PC-9 (cell line): ENCODE results near the gene TAS2R20. TPM values are rescaled to one million over a fixed set of nuclear protein-coding genes. Genes with fewer than 3 reads are reported as not detected.

Experiments
- BruUV-seq: library from RNA; stranded (reverse); fragments of 400-500 nt; replicated peaks from 2 replicates; lab custom pipeline; 2021; lab: Mats Ljungman, UMichigan
- CTCF ChIA-PET: fragments of 300-600 bp; sonication (Branson Sonifier 250); formaldehyde crosslinking; loops from one replicate; lab custom pipeline; 2022; ENCODE audit warnings: antibody characterized with exemption; lab: Charles Lee
- POLR2A ChIA-PET: fragments of 300-600 bp; sonication (Branson Sonifier 250); formaldehyde crosslinking; loops from one replicate; lab custom pipeline; 2022; ENCODE audit warnings: antibody characterized with exemption; ENCODE audit not compliant: unreplicated experiment; lab: Charles Lee
- DNase-seq, 2 experiments: peaks; one replicate each; pipeline versions ENCODE4 v3.0.0 to v3.0.0-alpha.2; 2015 to 2022; ENCODE audit warnings: mixed read lengths in 1 of 2
- H2AFZ ChIP-seq: fragments of 200-600 bp; sonication (generic); 2 replicates; pipeline ENCODE4 v1.8.1; 2017; ENCODE audit warnings: antibody characterized with exemption
- H3F3A ChIP-seq: fragments of 200-600 bp; sonication (generic); 2 replicates; pipeline ENCODE4 v1.8.1; 2017; ENCODE audit warnings: antibody characterized with exemption, mild to moderate bottlenecking, low read depth; ENCODE audit not compliant: insufficient read depth
- H3K27ac ChIP-seq: fragments of 200-600 bp; sonication (generic); 2 replicates; pipeline ENCODE4 v1.6.1; 2016; ENCODE audit warnings: mixed run types
- H3K27me3 ChIP-seq: fragments of 200-600 bp; sonication (generic); 2 replicates; pipeline ENCODE4 v1.6.1; 2016; ENCODE audit warnings: low read depth, mixed run types; ENCODE audit not compliant: insufficient read depth
- H3K36me3 ChIP-seq: fragments of 200-600 bp; sonication (generic); 2 replicates; pipeline ENCODE4 v1.6.1; 2016; ENCODE audit warnings: low read depth, mixed run types
- H3K4me1 ChIP-seq: fragments of 200-600 bp; sonication (generic); replicated peaks from 2 replicates; pipeline ENCODE4 v1.6.1; 2016; ENCODE audit warnings: mixed run types; ENCODE audit not compliant: insufficient read depth
- H3K4me2 ChIP-seq: fragments of 200-600 bp; sonication (generic); 2 replicates; pipeline ENCODE4 v1.6.1; 2017; ENCODE audit warnings: mixed run types
- H3K4me3 ChIP-seq: fragments of 200-600 bp; sonication (generic); 2 replicates; pipeline ENCODE4 v1.6.1; 2016; ENCODE audit warnings: mixed run types
- H3K79me2 ChIP-seq: fragments of 200-600 bp; sonication (generic); 2 replicates; pipeline ENCODE4 v1.6.1; 2017; ENCODE audit warnings: low read depth, mixed run types
- H3K9me2 ChIP-seq: fragments of 200-600 bp; sonication (generic); 2 replicates; pipeline ENCODE4 v1.8.1; 2017; ENCODE audit warnings: mild to moderate bottlenecking; ENCODE audit not compliant: insufficient read depth
- H3K9me3 ChIP-seq: fragments of 200-600 bp; sonication (generic); 2 replicates; pipeline ENCODE4 v1.8.1; 2016; ENCODE audit warnings: low read depth; ENCODE audit not compliant: insufficient read depth
- H4K20me1 ChIP-seq: fragments of 200-600 bp; sonication (generic); 2 replicates; pipeline ENCODE4 v1.8.1; 2017; ENCODE audit not compliant: insufficient read depth
- EZH2 ChIP-seq: fragments of 200-600 bp; sonication (generic); IDR thresholded peaks from 2 replicates; pipeline ENCODE4 v1.8.0; 2017; ENCODE audit warnings: antibody characterized with exemption, low read depth
- intact Hi-C: fragments of 100-400 bp; cut with micrococcal nuclease; formaldehyde crosslinking; loops from one replicate; pipeline ENCODE4 v1.10.0; 2022; ENCODE audit not compliant: unreplicated experiment
- total RNA-seq: library from RNA; stranded (reverse); gene quantifications from 2 replicates; pipeline ENCODE4 v1.2.3, GENCODE V29; 2021
- TF ChIP-seq, protein P1 (sequence below): fragments of 200-600 bp; sonication (generic); conservative IDR thresholded peaks from 2 replicates; pipeline ENCODE4 v1.6.1; 2017; ENCODE audit warnings: mixed run types, antibody characterized with exemption, mild to moderate bottlenecking, moderate library complexity

Gene TAS2R20
- total RNA-seq, 1 experiment from 2014 or later: 2.6 TPM

DNA sequence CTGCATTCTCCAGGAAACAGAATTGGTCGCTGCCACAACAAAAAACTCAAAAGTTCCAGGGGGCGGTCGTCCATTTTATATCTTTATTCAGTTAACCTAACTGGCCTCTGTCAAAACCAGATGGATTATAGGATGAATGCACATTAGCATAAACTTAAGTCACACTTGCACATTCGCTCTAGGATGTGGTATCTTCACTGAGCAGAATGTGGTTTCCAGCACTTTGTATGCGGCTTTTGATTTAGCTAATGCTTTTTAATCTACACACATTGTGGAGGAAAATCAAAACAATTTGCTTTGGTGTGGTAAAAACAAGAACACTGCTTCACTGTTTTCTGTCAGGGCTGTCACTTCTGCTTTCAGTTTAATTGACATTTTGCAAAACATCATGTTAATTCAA, 15.9 kb downstream of the TAS2R20 start:
- H3K27me3 ChIP-seq: no peaks in the 10 kb centered on the region
- H3K4me3 ChIP-seq: no peak overlapping the region
- TF ChIP-seq, protein P1, sequence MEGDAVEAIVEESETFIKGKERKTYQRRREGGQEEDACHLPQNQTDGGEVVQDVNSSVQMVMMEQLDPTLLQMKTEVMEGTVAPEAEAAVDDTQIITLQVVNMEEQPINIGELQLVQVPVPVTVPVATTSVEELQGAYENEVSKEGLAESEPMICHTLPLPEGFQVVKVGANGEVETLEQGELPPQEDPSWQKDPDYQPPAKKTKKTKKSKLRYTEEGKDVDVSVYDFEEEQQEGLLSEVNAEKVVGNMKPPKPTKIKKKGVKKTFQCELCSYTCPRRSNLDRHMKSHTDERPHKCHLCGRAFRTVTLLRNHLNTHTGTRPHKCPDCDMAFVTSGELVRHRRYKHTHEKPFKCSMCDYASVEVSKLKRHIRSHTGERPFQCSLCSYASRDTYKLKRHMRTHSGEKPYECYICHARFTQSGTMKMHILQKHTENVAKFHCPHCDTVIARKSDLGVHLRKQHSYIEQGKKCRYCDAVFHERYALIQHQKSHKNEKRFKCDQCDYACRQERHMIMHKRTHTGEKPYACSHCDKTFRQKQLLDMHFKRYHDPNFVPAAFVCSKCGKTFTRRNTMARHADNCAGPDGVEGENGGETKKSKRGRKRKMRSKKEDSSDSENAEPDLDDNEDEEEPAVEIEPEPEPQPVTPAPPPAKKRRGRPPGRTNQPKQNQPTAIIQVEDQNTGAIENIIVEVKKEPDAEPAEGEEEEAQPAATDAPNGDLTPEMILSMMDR: no peak
- no peak for TF ChIP-seq EZH2
- H3K9me3 ChIP-seq: no peaks in the 10 kb centered on the region
- no peaks in the 10 kb centered on the region for H3K9me2 ChIP-seq
- intact Hi-C loops: no loop called here
- no peaks in the 10 kb centered on the region for H3K36me3 ChIP-seq
- H3K27ac ChIP-seq: no peak overlapping the region
- no peak overlapping the region for H2AFZ ChIP-seq
- H3F3A ChIP-seq: no peaks in the 10 kb centered on the region
- BruUV-seq: no TSS peak
- no peak overlapping the region for H3K4me2 ChIP-seq
- DNase-seq: no peak
- H3K79me2 ChIP-seq: no peaks in the 10 kb centered on the region
- no peaks in the 10 kb centered on the region for H4K20me1 ChIP-seq
- POLR2A ChIA-PET: no interaction called here
- CTCF ChIA-PET: no interaction called here
- no peaks in the 10 kb centered on the region for H3K4me1 ChIP-seq

DNA sequence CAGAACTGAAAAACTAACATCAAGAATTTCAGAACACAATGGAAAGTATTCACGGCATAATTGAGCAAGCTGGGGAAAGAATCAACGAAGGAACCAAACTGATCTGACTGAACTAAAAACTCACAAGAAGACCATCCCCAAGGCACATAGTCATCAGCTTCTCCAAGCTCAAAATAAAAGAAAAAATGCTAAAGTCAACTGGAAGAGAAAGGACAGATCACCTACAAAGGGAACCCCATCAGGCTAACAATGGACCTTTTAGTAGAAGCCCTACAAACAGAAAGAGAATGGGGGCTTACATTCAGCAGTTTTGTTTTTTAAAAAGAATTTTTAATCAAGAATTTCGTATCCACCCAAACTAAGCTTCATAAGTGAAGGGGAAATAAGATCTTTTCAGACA, 23.1 kb downstream of the TAS2R20 start:
- no peaks in the 10 kb centered on the region for H3K9me3 ChIP-seq
- H3K27me3 ChIP-seq: no peaks in the 10 kb centered on the region
- no peak overlapping the region for H2AFZ ChIP-seq
- no peaks in the 10 kb centered on the region for H3K79me2 ChIP-seq
- ChIA-PET CTCF (no interaction called here), POLR2A (no interaction called here)
- no peaks in the 10 kb centered on the region for H4K20me1 ChIP-seq
- H3K4me3 ChIP-seq: no peak overlapping the region
- intact Hi-C loops: no loop called here
- H3F3A ChIP-seq: no peaks in the 10 kb centered on the region
- H3K27ac ChIP-seq: no peak overlapping the region
- no TSS peak for BruUV-seq
- no peaks in the 10 kb centered on the region for H3K9me2 ChIP-seq
- no peak overlapping the region for H3K4me2 ChIP-seq
- no peaks in the 10 kb centered on the region for H3K4me1 ChIP-seq
- no peak for TF ChIP-seq EZH2
- TF ChIP-seq, protein P1: no peak
- no peaks in the 10 kb centered on the region for H3K36me3 ChIP-seq
- no peak for DNase-seq

DNA sequence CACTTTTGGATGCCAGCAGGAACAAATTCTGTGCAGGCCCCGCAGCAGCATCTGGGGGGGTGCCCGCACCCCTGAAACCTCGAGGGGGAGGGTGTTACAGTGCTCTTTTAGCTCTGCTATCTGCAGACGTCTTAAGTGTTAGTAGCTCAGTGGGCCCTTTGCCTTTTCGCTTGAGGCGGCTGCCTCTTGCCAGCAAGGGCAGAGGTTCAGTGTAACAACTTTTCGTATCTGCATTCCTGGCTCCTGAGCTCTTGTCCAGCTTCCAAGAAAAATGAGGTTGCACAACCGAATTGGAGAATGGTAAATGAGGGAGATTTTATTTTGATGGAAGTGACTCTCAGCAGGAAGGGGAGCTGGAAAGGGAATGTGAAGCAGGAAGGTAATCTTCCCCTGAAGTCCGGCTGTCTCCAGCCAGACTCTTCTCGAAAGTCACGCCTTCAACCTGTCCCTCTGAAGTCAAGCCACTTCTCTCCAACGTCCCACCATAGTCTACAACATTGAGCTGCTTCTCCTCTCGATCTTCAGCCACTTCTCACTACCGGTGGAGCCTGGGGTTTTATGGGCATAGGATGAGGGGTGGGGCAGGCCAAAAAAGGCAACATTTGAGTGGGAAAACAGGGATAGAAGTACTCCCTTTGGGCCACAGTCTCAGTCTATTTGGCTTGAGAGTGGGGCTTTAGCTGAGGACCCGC, 29.2 kb downstream of the TAS2R20 start:
- H3K27ac ChIP-seq: no peak overlapping the region
- BruUV-seq: no TSS peak
- H3K27me3 ChIP-seq: no peaks in the 10 kb centered on the region
- H3K4me3 ChIP-seq: no peak overlapping the region
- H3K79me2 ChIP-seq: no peaks in the 10 kb centered on the region
- H3K9me2 ChIP-seq: no peaks in the 10 kb centered on the region
- H3K4me1 ChIP-seq: no peaks in the 10 kb centered on the region
- intact Hi-C loops: no loop called here
- no peaks in the 10 kb centered on the region; the same call in 1 of the 2 replicates for H4K20me1 ChIP-seq
- H3F3A ChIP-seq: no peaks in the 10 kb centered on the region
- ChIA-PET CTCF (interaction anchor here (0.6 kb wide), 1 partner anchor 11 kb away, joined by 3 read pairs; no protein-coding TSS in a partner anchor), POLR2A (no interaction called here)
- H3K9me3 ChIP-seq: no peaks in the 10 kb centered on the region
- TF ChIP-seq, protein P1: no peak
- no peak for TF ChIP-seq EZH2
- no peak for DNase-seq
- H2AFZ ChIP-seq: no peak overlapping the region
- no peak overlapping the region for H3K4me2 ChIP-seq
- no peaks in the 10 kb centered on the region for H3K36me3 ChIP-seq
